ENCODE measurements around the gene TSC22D3.

TSC22D3 gene

DNA sequence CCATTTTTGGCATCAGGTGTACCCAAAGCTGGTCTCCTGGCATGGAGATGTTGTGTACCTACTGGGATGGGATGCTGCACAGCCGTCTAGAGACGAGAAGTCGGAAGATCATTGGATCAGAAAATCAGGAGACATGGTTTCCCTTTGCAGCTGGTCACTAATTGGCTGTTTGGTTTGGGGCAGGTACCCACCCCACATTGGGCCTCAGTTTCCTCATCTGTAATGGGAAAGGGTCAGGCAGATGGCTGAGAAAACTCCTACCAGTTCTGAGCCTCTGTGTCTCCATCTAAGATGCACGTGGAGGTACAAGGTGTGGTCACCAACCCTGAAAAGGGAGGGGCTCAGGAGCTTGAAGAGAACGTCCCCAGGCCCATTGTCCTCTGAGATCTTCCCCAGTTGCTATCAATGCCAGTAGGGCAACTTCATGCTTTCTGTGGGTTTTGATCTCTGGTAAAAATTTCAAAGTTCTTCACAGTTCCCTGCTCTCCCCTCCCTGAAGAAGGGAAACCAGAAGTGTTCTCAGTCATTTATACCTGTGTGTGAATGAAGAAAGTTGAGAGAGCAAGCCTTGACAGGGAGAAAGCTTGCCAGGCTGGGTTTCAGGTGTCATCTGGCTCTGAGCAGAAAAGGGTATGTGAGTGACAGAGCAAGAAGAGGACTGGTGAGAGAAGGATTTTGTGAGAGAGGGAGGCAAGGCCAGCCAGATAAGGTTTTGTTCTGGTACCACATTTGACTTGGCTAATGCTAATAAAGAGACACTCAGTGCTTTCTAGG is 15.1 kb downstream of the TSC22D3 start:
- TF ChIP-seq FOXP2 (optimal IDR thresholded peaks at IDR 0.05; ENCODE audit: borderline replicate concordance, extremely low read depth, extremely low read length, insufficient read depth) (no peak), SIN3A (IDR thresholded peaks at IDR 0.05; ENCODE audit: borderline replicate concordance, insufficient read depth, low read length) (no peak), POLR2AphosphoS5 (IDR thresholded peaks at IDR 0.05; ENCODE audit: low read depth, low read length) (no peak), TAF1 (IDR thresholded peaks at IDR 0.05; ENCODE audit: borderline replicate concordance, insufficient read depth, low read length) (no peak)
- TF ChIP-seq, protein P1, sequence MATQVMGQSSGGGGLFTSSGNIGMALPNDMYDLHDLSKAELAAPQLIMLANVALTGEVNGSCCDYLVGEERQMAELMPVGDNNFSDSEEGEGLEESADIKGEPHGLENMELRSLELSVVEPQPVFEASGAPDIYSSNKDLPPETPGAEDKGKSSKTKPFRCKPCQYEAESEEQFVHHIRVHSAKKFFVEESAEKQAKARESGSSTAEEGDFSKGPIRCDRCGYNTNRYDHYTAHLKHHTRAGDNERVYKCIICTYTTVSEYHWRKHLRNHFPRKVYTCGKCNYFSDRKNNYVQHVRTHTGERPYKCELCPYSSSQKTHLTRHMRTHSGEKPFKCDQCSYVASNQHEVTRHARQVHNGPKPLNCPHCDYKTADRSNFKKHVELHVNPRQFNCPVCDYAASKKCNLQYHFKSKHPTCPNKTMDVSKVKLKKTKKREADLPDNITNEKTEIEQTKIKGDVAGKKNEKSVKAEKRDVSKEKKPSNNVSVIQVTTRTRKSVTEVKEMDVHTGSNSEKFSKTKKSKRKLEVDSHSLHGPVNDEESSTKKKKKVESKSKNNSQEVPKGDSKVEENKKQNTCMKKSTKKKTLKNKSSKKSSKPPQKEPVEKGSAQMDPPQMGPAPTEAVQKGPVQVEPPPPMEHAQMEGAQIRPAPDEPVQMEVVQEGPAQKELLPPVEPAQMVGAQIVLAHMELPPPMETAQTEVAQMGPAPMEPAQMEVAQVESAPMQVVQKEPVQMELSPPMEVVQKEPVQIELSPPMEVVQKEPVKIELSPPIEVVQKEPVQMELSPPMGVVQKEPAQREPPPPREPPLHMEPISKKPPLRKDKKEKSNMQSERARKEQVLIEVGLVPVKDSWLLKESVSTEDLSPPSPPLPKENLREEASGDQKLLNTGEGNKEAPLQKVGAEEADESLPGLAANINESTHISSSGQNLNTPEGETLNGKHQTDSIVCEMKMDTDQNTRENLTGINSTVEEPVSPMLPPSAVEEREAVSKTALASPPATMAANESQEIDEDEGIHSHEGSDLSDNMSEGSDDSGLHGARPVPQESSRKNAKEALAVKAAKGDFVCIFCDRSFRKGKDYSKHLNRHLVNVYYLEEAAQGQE (IDR thresholded peaks at IDR 0.05; ENCODE audit: insufficient read depth in 1 of 2, low read depth in 2 of 2, low read length in 2 of 2), result no peak

DNA sequence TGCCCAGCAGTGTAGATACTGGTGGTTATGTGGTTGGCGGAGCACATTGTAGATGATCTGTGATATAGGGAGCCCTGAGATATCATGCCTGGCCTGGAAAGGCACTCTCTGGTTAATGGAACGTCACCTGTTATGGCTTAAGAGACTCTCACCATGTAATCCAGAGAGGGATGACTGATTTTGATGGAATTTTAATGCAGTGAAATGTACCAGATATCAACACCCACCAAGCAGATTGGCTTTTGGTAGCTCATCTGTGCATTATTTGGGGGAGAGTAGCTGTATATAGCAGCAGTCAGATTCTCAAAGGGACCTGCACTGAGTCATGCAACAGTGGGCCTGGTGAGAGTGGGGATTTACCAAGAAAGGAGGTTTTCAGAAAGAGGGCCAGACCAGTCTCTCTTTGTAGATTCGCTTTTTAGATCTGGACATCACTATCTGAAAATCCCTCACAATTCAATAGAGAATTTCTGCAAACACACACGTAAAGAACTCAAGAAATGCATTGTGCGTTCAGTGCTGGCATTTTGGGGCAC is 17.3 kb downstream of the TSC22D3 start:
- TF ChIP-seq POLR2AphosphoS5 (IDR thresholded peaks at IDR 0.05; ENCODE audit: low read depth, low read length), result no peak

DNA sequence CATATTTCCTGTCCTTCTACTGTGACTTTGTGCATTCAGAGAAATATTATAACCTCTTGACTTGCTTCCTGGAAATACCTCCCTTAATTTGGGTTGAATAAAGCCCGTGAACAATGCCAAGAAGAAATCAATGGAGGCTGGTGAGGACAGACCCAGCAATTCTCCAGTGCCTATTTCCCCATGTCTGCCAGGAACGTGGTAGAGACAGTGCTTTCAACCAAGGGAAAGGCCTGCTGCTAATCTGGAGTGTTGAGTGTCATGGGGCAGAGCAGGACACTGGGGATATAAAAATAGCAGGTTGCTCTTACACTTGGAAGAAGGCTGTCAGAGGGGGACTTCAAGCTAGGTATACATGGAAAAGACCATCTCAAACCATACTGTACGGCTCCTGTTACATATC is 19.9 kb downstream of the TSC22D3 start:
- TF ChIP-seq, protein P1 (IDR thresholded peaks at IDR 0.05; ENCODE audit: insufficient read depth in 1 of 2, low read depth in 2 of 2, low read length in 2 of 2), result no peak
- no peak for TF ChIP-seq TAF1 (IDR thresholded peaks at IDR 0.05; ENCODE audit: borderline replicate concordance, insufficient read depth, low read length)

DNA sequence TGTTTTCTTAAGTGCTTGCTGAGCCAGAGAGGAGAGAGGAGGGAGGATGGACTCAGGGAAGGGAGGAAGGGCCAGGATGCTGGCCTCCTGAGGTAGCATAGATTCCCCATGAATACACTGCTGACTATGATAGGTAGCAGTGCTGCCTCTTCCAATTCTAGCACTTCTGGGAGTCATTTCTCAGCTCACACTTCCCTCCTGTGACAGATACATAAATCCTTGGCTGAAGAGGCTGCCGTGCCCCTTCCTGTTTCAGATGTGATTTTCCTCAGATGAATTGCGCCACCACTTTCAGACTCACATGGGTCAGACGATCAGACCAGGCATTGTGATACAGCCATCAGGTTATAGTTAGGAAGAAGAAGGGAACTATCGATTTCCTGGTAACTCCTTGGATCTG is 22.4 kb downstream of the TSC22D3 start:
- TF ChIP-seq SIN3A (IDR thresholded peaks at IDR 0.05; ENCODE audit: borderline replicate concordance, insufficient read depth, low read length) (no peak), FOXP2 (optimal IDR thresholded peaks at IDR 0.05; ENCODE audit: borderline replicate concordance, extremely low read depth, extremely low read length, insufficient read depth) (no peak), POLR2AphosphoS5 (IDR thresholded peaks at IDR 0.05; ENCODE audit: low read depth, low read length) (no peak), TAF1 (IDR thresholded peaks at IDR 0.05; ENCODE audit: borderline replicate concordance, insufficient read depth, low read length) (no peak)
- TF ChIP-seq, protein P1 (IDR thresholded peaks at IDR 0.05; ENCODE audit: insufficient read depth in 1 of 2, low read depth in 2 of 2, low read length in 2 of 2), result no peak

DNA sequence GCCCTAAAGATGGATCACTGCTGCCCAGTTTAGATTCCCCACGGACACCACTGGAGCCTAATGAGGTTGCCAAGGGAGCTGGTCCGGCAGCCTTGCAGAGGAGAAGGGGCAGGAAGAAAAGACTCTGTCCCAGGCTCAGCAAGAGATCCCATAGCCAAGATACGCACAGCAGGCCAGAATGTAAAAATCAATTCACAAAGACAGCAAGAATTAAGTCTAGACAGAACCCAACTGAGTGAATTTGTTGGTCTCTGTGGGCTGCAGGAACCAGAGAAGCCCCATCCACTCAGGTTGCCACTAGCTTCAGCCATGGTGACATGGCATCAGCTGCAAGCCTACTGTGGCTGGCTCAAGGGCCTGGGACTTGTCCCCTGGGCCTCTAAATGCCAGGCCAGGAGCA is 22.9 kb downstream of the TSC22D3 start:
- TF ChIP-seq, protein P1 (IDR thresholded peaks at IDR 0.05; ENCODE audit: insufficient read depth in 1 of 2, low read depth in 2 of 2, low read length in 2 of 2), result no peak
- TF ChIP-seq FOXP2 (optimal IDR thresholded peaks at IDR 0.05; ENCODE audit: borderline replicate concordance, extremely low read depth, extremely low read length, insufficient read depth), result no peak
- no peak for TF ChIP-seq SIN3A (IDR thresholded peaks at IDR 0.05; ENCODE audit: borderline replicate concordance, insufficient read depth, low read length)
- TF ChIP-seq POLR2AphosphoS5 (IDR thresholded peaks at IDR 0.05; ENCODE audit: low read depth, low read length), result no peak
- no peak for TF ChIP-seq TAF1 (IDR thresholded peaks at IDR 0.05; ENCODE audit: borderline replicate concordance, insufficient read depth, low read length)

Data from PFSK-1 (cell line).